Gastroesophageal sphincter (tissue), 4 donors: ENCODE measurements around the gene ETFB. TPM values are rescaled to one million over a fixed set of nuclear protein-coding genes. Genes with fewer than 3 reads are reported as not detected.

ENCODE experiments used
- ATAC-seq: fragments of 150-250 bp; one replicate; pipeline ENCODE4 v1.9.1; 2016; ENCODE audit warnings: mild to moderate bottlenecking, moderate library complexity
- H3K27ac ChIP-seq, 4 donors: fragments of 200-600 bp; sonication (generic) in 3 of 4; 1 replicate in 3 of 4; 2 replicates in 1 of 4; pipeline ENCODE4 v1.5.1; 2016 to 2019
- H3K27me3 ChIP-seq: fragments of 200-600 bp; sonication (generic); one replicate; pipeline ENCODE4 v1.5.1; 2019
- H3K36me3 ChIP-seq, 2 donors: fragments of 200-600 bp; sonication (generic); one replicate each; pipeline ENCODE4 v1.5.1; 2019; ENCODE audit warnings: control low read depth in 1 of 2
- H3K4me1 ChIP-seq, 3 donors: fragments of 200-600 bp; sonication (generic); 1 replicate in 2 of 3; 2 replicates in 1 of 3; pipeline ENCODE4 v1.5.1; 2016 to 2019; ENCODE audit warnings: control low read depth in 2 of 3
- H3K4me3 ChIP-seq, 2 donors: fragments of 200-600 bp; sonication (generic); one replicate each; pipeline ENCODE4 v1.5.1; 2019; ENCODE audit warnings: mild to moderate bottlenecking in 1 of 2, moderate library complexity in 1 of 2
- H3K9me3 ChIP-seq, 3 donors: fragments of 200-600 bp; sonication (generic); one replicate each; pipeline ENCODE4 v1.5.1; 2017 to 2019; ENCODE audit warnings: control low read depth in 2 of 3
- EP300 ChIP-seq: sonication (generic); formaldehyde crosslinking; IDR thresholded peaks from one replicate; pipeline ENCODE4 v1.6.1; 2017; ENCODE audit warnings: antibody characterized with exemption, mild to moderate bottlenecking
- POLR2A ChIP-seq, 2 donors: fragments of 450-650 bp; IDR thresholded peaks; one replicate each; pipeline ENCODE4 v1.6.1; 2017; ENCODE audit warnings: antibody characterized with exemption in 2 of 2, mild to moderate bottlenecking in 2 of 2, moderate library complexity in 1 of 2
- POLR2AphosphoS5 ChIP-seq: sonication (generic); formaldehyde crosslinking; IDR thresholded peaks from one replicate; pipeline ENCODE4 v1.6.1; 2017; ENCODE audit warnings: antibody characterized with exemption
- WGBS, 2 donors: methylation state at CpG; one replicate each; pipeline ENCODE4 v1.1.5; 2018; ENCODE audit warnings: low coverage in 1 of 2; 5-methylcytosine and 5-hydroxymethylcytosine counted together
- total RNA-seq, 4 donors: library from RNA; depleted of rRNA; stranded (reverse); fragments of >200 nt; gene quantifications; one replicate each; pipeline ENCODE4 v1.1.0, GENCODE V29; 2016
- TF ChIP-seq, protein P1 (sequence below), 4 experiments: fragments of 200-600 bp in 2 of 4; fragments of 450-650 bp in 2 of 4; sonication (generic) in 1 of 4; IDR thresholded peaks; one replicate each; pipeline ENCODE4 v1.5.1; 2017 to 2019; ENCODE audit warnings: antibody characterized with exemption in 4 of 4, mild to moderate bottlenecking in 2 of 4, moderate library complexity in 2 of 4

Gene ETFB
- total RNA-seq, 4 donors from 2014 or later, result 96.2 to 136 (median 103) TPM

DNA sequence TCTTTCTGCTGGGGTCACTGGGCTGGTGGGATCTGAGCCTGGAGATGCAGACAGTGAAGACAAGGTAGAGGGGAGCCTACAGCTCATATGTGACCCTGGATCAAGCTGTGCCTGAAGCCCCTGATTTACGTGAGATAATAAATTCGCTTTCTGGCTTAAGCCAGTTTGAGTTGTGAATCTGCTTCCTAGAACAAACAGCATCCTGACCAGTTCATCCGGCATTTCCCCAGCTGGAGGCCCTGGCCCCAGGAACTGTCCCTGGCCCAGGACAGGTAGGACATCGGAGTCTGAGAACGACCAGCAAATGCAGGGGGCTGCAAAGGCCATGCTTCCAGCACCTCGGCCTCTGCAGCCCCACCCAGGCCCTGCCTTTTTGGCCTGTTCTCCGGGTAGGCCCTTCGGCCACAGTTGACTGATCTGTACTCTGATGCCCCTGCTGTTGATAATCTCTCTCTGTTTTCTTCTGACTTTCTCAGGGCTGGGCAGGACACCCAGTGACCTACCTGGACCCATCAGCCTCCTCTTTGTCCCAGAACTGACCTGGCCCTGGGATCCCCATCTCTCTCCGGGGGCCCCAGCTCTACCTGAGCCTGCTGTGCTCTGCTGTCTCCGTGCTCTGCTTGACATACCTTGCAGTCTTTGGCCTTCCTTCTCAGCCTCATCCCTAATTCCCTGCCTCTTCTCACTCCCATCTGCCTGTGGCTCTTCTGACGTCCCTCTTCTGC is 14.8 kb downstream of the ETFB start:
- Histone ChIP-seq H3K27ac (no peak overlapping the region), H3K4me3 (no peak overlapping the region), H3K36me3 (peaks cover 0 to 63% of the 10 kb centered on the region in 2 donors), H3K4me1 (peaks cover 0 to 5% (median 0%) of the 10 kb centered on the region in 3 donors), H3K27me3 (no peaks in the 10 kb centered on the region), H3K9me3 (no peaks in the 10 kb centered on the region)
- TF ChIP-seq EP300 (no peak), POLR2A (IDR thresholded peaks at IDR 0.05) (no peak), POLR2AphosphoS5 (no peak)
- TF ChIP-seq, protein P1, sequence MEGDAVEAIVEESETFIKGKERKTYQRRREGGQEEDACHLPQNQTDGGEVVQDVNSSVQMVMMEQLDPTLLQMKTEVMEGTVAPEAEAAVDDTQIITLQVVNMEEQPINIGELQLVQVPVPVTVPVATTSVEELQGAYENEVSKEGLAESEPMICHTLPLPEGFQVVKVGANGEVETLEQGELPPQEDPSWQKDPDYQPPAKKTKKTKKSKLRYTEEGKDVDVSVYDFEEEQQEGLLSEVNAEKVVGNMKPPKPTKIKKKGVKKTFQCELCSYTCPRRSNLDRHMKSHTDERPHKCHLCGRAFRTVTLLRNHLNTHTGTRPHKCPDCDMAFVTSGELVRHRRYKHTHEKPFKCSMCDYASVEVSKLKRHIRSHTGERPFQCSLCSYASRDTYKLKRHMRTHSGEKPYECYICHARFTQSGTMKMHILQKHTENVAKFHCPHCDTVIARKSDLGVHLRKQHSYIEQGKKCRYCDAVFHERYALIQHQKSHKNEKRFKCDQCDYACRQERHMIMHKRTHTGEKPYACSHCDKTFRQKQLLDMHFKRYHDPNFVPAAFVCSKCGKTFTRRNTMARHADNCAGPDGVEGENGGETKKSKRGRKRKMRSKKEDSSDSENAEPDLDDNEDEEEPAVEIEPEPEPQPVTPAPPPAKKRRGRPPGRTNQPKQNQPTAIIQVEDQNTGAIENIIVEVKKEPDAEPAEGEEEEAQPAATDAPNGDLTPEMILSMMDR (IDR thresholded peaks at IDR 0.05), result no peak
- WGBS, 2 donors, result 89 to 94% methylated on average over 2 to 6 of the region's 11 CpGs
- ATAC-seq, result no peak

GRCh38 chr19:51347209-51347928 is 18.8 kb downstream of the ETFB start:
- no peak overlapping the region for H3K4me3 ChIP-seq
- TF ChIP-seq POLR2A (IDR thresholded peaks at IDR 0.05) (no peak), EP300 (no peak), POLR2AphosphoS5 (no peak)
- TF ChIP-seq, protein P1 (IDR thresholded peaks at IDR 0.05), result no peak
- no peak overlapping the region for H3K27ac ChIP-seq
- no peak for ATAC-seq
- peaks cover 0 to 81% of the 10 kb centered on the region in 2 donors for H3K36me3 ChIP-seq
- no peaks in the 10 kb centered on the region for H3K9me3 ChIP-seq
- no peaks in the 10 kb centered on the region for H3K4me1 ChIP-seq
- WGBS, 2 donors, result 70 to 73% methylated on average over 5 to 6 of the region's 10 CpGs
- H3K27me3 ChIP-seq, result no peaks in the 10 kb centered on the region

DNA sequence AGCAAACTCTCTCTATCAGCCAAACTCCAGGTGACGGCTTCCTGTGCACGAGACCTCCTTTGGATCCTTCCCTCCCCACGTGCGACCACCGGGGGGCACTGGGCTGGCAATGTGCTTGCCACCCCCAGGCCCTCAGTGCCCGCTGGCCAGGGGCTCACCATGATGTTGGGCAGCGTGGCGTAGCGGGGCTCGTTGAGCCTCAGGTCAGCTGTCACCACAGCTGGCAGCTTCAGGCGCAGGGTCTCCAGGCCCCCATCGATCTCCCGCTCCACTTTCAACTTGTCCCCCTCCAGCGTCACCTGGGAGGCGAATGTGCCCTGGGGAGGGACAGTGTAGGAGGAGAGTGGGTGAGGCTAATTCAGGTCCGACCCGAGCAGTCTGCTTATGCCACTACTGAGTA is 19.4 kb downstream of the ETFB start:
- H3K4me3 ChIP-seq, result no peak overlapping the region
- H3K4me1 ChIP-seq, result peaks cover 0 to 1% (median 0%) of the 10 kb centered on the region in 3 donors
- H3K9me3 ChIP-seq, result no peaks in the 10 kb centered on the region
- no peak overlapping the region for H3K27ac ChIP-seq
- H3K27me3 ChIP-seq, result no peaks in the 10 kb centered on the region
- WGBS, 2 donors, result no CpG with 5 or more reads among the region's 17 CpGs
- H3K36me3 ChIP-seq, result peaks cover 0 to 75% of the 10 kb centered on the region in 2 donors
- ATAC-seq, result no peak
- no peak for TF ChIP-seq EP300
- TF ChIP-seq, protein P1 (IDR thresholded peaks at IDR 0.05), result no peak
- no peak for TF ChIP-seq POLR2A (IDR thresholded peaks at IDR 0.05)
- TF ChIP-seq POLR2AphosphoS5, result no peak

GRCh38 chr19:51345076-51345620 is 21.0 kb downstream of the ETFB start:
- H3K36me3 ChIP-seq, result peaks cover 0 to 59% of the 10 kb centered on the region in 2 donors
- ATAC-seq, result no peak
- 100% methylated on average over 2 of the region's 9 CpGs for WGBS, 2 donors
- no peak overlapping the region for H3K4me3 ChIP-seq
- no peaks in the 10 kb centered on the region for H3K27me3 ChIP-seq
- H3K4me1 ChIP-seq, result peaks cover 0 to 17% (median 7%) of the 10 kb centered on the region in 3 donors
- no peak overlapping the region for H3K27ac ChIP-seq
- no peak for TF ChIP-seq POLR2A (IDR thresholded peaks at IDR 0.05)
- no peak for TF ChIP-seq EP300
- TF ChIP-seq POLR2AphosphoS5, result no peak
- TF ChIP-seq, protein P1 (IDR thresholded peaks at IDR 0.05), result no peak
- H3K9me3 ChIP-seq, result no peaks in the 10 kb centered on the region
